Caki2 (cell line): Measurements from ENCODE around the gene GALNT14. TPM values are rescaled to one million over a fixed set of nuclear protein-coding genes. Genes with fewer than 3 reads are reported as not detected.

Experiments used
- DNase-seq: peaks from one replicate; pipeline ENCODE4 v3.0.0-alpha.2; 2015; ENCODE audit warnings: low read depth
- in situ Hi-C: cut with HindIII; loops from 2 replicates; pipeline ENCODE4 v1.10.0; 2016; ENCODE audit warnings: low sequenced_read_pairs, low pct_unique_long_range_greater_than_20kb, mixed read lengths
- total RNA-seq: library from RNA; depleted of rRNA; stranded (reverse); fragments of >200 nt; shearing (Covaris generic); gene quantifications from 2 replicates; pipeline ENCODE4 v1.2.3, GENCODE V29; 2014; ENCODE audit warnings: low replicate concordance

Gene GALNT14
- total RNA-seq, 1 experiment from 2014 or later, result 251 TPM

- in situ Hi-C loops, result no loop called here
- no peak for DNase-seq
Observed at GRCh38 chr2:30971231-30972025, 166.8 kb downstream of the GALNT14 start.

GRCh38 chr2:30968660-30969397, 169.4 kb downstream of the GALNT14 start:
- in situ Hi-C loops, result no loop called here
- DNase-seq, result peak; percentile 52

DNA sequence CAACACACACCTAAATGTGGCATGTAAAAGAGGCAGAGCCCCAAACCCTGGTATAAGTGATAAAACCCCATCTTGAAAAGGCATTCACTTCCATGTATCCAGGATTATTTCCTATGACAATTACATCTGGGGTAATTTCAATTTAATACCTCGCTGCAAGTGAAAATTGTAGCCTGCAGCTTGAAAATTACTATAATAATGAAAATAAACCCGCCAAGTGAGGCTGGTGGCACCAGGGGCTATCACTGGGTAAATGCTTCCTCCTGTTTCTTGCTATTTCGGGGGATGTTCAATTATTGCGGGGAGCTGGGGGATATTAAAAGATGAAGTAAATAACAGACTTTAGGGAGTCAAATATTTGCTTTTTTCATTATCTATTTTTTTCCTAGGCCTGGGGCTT, 171.5 kb downstream of the GALNT14 start:
- no peak for DNase-seq
- in situ Hi-C loops, result no loop called here

DNA sequence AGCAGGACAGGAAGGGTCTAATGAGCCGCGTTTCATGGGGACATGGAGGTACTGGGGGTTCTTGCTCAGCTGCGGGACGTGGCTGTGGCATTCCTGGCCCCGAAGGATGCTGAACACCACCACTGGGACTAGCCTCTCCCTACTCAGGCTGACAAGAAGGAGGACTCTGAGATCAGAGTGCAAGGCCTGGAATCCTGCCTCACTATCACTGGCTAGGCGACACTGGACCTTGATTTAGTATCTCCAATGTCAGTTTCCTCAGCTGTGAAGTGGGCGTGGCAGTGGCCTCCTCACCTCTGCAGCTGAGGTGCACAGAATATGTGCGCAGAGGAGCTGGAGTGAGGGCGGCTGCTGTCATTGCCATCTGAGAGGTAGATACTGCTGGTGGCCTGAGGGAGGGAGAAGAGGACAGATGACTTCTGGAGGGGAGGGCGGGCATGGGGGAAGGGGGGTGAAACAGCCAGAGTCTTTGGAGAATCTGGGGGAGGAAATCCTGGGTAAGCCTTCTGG, 173.2 kb downstream of the GALNT14 start:
- DNase-seq, result no peak
- in situ Hi-C loops, result no loop called here

- DNase-seq, result no peak
- in situ Hi-C loops, result no loop called here
Observed at GRCh38 chr2:30964334-30965005, 173.8 kb downstream of the GALNT14 start.

- in situ Hi-C loops, result no loop called here
- no peak for DNase-seq
Observed at GRCh38 chr2:30963184-30963583, 175.1 kb downstream of the GALNT14 start.

DNA sequence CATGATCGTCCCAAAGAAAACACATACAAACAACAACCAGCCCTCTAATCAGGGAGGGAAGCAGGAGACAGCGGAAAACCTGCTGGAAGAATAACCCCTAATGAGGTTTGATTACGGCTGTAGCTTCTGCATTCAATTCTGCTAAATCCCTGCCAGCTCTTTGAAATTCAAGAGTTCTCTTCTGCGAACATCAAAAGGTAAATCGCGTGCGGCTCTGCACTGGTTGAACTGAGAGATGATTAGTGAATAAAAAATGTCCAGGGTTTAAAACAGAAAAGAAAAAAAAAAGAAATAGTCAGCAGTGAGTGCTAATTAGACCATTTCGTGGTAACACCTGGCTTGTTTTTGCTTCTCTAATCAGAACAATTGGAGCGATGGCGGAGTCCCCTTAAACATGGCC, 178.0 kb downstream of the GALNT14 start:
- no peak for DNase-seq
- in situ Hi-C loops, result no loop called here

DNA sequence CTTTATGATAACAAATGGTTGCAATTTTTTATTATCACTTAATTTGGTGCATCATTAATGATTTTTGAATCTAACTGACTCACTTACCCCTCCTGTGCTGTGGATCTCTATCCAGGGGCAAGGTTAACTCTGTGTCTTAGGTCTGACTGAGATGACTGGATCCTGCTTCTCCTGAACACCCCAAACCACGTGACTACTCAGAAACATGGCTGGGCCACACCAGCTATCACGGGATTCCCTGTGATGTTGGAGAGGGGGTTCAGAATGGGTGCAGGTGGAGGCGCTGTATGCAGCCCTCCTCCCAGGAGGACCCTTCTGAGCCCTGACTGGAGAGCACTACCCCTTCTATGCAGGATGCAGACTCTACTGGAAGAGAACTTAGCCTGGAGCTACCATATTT, 178.6 kb downstream of the GALNT14 start:
- in situ Hi-C loops, result no loop called here
- DNase-seq, result no peak

DNA sequence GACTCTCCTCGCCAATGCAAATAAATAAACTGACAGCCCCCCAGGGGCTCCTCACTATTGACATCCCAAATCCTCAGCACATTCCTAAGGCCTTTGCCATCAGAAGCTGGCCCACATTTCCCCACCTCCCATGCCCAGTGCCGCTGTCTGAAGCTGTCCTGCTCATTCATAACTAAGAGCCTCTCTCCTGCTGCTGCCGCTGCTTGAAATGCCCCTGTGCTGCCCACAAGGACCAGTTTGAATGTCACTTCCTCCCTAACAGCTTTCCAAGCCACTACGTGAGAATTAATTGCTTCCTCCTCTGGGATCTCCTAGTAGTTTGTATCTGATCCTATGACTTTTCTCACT, 179.3 kb downstream of the GALNT14 start:
- in situ Hi-C loops, result no loop called here
- DNase-seq, result no peak

GRCh38 chr2:30958193-30958917, 179.9 kb downstream of the GALNT14 start:
- no peak for DNase-seq
- in situ Hi-C loops, result no loop called here

GRCh38 chr2:30957591-30957990, 180.6 kb downstream of the GALNT14 start:
- no peak for DNase-seq

DNA sequence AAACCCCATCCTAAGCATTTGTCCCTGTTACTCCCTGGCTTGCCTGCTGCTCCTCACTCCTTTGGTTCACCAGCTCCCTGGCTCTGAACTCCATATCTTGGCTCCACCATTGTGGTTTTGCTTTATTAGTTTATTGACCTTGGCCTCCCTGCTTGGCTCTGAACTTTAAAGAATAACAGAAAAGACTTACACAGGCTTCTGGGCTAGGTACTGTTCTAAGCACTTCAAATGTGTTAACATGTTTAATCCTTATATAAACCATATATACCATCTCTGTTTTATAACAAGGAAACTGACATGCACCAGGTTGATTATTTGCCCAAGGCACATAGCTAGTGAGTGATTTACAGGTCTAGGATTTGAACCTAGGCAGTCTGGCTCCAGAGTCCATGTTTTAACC, 181.2 kb downstream of the GALNT14 start:
- no peak for DNase-seq
- in situ Hi-C loops, result no loop called here

More at GRCh38 chr2:30957591-30957990, 180.6 kb downstream of the GALNT14 start:
- in situ Hi-C loops, result no loop called here

DNA sequence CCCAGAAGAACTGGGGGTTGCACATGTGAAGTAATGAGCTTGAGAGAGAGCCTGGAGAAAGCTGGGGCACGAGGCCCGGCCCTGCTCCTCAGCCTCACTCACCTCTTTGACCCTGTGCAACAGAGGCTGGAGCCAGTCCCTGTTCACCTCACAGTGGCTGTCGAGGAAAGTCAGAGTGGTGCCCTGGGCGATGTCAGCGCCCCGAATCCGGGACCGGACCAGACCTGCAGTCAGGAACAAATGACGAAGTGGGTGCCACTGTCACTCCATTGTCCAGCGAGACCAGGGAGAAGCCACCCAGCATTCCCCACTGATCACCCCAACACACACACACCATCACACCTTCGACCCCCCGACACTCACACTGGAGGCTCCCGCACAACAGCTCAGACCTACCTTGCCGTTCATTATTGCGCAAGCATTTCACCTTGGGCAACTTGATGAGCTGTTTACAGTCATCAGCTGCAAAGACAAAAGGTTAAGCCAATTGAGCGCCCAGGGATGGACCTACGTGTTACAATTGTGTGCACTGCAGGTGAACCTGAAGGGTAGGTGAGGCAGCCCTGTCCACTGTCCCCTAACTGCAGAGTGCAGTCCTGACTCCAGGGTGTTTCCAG, 182.6 kb downstream of the GALNT14 start:
- in situ Hi-C loops, result no loop called here
- DNase-seq, result no peak

GRCh38 chr2:30950339-30950738, 187.9 kb downstream of the GALNT14 start:
- in situ Hi-C loops, result no loop called here
- DNase-seq, result no peak

GRCh38 chr2:30949435-30949834, 188.8 kb downstream of the GALNT14 start:
- in situ Hi-C loops, result no loop called here
- DNase-seq, result no peak

- no peak for DNase-seq
- in situ Hi-C loops, result no loop called here
Observed at GRCh38 chr2:30948857-30949256, 189.4 kb downstream of the GALNT14 start.

DNA sequence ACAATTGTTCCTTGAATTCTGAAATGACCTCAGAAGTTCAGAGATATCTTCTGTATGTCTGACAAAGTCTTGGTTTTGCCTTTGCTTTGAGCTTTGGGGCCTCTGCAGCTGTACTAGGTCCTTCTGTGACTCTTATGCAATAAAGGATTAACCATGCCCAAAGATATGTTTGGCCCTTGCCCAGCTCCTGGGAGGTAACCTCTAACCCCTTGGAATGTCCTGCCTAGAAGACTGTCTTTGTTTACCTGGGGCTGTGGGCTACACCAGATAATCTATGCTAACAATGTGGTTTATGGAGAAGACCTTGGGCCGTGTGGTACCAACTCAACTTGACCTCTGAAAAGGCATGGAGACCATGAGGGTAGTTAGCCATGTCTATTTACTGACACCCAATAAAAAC, 190.1 kb downstream of the GALNT14 start:
- in situ Hi-C loops, result no loop called here
- DNase-seq, result no peak

DNA sequence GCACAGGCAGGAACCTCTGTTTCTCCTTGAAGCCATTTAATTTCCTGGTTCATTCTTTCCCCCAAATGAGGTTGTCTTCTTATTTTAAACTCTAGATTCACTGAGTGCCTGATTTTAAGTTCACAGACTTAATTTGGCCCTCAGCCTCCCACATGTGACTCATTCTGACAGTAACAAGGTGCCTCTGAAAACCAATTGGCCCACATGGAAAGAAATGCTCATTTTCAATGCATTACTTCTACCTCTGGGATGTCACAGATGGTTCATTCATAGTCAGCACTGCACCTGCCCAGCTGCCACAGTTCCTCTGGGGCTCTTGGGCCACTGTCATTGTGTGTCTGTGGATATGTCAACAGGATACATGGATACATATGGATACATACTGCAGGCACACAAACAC, 190.6 kb downstream of the GALNT14 start:
- in situ Hi-C loops, result no loop called here
- DNase-seq, result no peak
